Left colon (tissue), 2 donors: ENCODE results near the gene XCL2. TPM values are rescaled to one million over a fixed set of nuclear protein-coding genes. Genes with fewer than 3 reads are reported as not detected.

Experiments used
- ATAC-seq: fragments of 200-7000 bp; cut with Tn5 transposase; one replicate; pipeline ENCODE4 v1.9.1; 2020; ENCODE audit warnings: mild to moderate bottlenecking, moderate library complexity
- DNase-seq, 2 donors: peaks; one replicate each; pipeline ENCODE4 v3.0.0-alpha.2; 2020
- intact Hi-C, 2 donors: fragments of 100-400 bp; cut with DNase I in 1 of 2; cut with micrococcal nuclease in 1 of 2; formaldehyde crosslinking; loops; one replicate each; pipeline versions ENCODE4 v1.11.2 to v1.14.0; 2022; cut with DNase I, micrococcal nuclease
- total RNA-seq, 2 donors: library from RNA; stranded (reverse); fragmentation: NEBNext Ultra II Directional; extraction: Animal tissue kit (Norgen Biotek cat#: 25700); gene quantifications; one replicate each; pipeline ENCODE4 v1.2.1, GENCODE V29; 2021
- donor health status: DM: no; HTN: no; CAD: no.
- donor health status: DM: yes; HTN: yes; CAD: no.

The XCL2 gene
- total RNA-seq, 2 donors from 2014 or later, result 0.67 to 0.70 TPM

DNA sequence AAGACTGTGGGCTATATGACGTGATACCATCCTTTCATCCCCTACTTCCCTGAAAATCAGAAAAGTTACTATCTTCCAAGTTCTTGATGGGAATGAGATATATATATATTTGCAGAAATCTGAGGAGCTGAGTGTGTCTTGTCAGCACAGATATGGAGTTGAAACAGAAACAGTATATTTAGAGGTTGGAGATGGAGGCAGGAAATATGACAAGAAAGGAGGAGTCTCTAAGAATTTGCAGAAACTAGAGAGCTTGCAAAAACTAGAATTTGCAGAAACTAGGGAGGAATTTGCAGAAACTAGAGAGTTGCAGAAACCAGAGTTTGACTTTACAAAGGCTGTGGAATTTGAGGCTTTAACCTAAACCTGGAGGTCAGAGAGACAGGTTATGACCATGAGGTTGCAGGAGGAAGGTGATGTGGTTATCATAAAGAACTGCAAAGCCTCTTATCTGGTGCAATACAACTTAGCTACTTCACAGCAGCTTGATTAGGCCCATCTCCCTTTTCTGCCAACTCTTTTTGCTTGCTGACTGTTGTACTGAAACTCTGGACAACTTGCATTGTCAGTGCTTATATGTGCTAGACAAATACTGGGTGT lies 22.3 kb downstream of the XCL2 start:
- intact Hi-C loops, result no loop called here
- no peak for ATAC-seq
- DNase-seq, result no peak

DNA sequence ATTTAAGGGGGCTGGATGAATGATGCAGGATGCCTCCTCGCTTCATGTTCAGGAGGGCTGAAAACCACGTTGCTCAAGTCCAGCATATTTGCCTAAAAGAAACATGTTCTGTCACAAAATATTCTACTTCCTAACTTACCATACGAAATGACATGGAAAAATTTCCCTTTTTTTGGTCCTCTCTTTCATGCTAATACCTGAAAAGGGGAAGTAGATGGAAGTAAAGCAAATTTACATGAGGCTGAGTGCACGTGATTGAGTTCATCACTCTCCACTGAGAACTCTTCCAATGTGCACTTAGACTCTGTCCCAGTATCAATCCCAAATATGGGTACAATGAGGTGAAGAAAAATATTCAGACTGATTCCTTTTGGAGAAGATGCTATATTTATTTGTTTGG lies 23.0 kb downstream of the XCL2 start:
- intact Hi-C loops, result no loop called here
- ATAC-seq (no peak), DNase-seq (no peak)

DNA sequence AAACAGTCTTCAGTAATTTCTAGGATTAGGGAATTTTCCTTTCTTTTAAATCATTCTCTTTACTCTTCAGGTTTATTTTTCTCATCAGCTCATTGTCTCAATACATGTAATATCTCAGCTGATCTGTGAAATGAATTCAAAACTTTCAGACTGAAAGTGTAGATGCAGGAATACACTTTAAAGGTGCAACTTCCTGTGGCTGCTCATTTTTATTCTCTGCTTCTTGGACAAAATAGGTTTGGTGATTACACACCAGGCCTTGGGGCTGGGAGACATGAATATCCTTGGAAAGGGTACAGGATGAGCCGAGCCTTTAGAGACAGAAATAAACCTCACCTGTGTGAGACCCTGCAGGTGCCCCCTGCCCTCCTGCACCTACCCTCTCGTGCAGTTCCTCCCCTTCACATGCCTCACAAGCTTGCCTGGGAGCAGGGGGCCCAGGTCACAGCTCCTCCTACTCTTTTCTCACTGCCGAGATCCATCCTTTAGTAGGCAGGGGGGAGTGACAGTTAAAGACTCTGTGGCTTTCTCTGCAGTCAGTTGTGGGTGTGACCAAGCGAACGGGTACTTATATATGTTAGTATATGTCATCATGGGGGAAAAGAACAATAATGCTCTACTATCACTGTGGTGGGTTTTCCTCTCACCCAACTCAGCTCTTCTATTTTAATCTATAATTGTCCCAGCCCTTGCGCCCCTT lies 23.6 kb downstream of the XCL2 start:
- ATAC-seq (no peak), DNase-seq (no peak)
- intact Hi-C loops, result no loop called here

DNA sequence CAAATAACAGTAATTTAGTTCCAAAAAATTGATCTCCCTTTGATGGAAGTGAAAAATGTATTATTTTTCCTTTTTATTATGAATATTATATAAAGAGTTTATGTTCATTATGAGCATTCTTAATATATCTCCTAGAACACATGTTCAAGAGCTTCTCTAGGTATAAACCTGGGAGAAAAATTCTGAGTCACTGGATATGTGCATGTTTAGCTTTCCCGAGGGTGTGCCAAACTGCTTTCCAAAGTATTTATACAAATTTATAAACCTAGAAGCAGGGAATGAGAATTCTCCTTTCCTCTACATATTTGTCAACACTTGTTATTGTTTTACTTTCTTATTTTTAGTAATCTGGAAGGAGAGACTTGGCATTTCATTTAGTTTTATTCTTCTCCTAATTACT lies 25.0 kb downstream of the XCL2 start:
- intact Hi-C loops, result no loop called here
- DNase-seq (no peak), ATAC-seq (no peak)

DNA sequence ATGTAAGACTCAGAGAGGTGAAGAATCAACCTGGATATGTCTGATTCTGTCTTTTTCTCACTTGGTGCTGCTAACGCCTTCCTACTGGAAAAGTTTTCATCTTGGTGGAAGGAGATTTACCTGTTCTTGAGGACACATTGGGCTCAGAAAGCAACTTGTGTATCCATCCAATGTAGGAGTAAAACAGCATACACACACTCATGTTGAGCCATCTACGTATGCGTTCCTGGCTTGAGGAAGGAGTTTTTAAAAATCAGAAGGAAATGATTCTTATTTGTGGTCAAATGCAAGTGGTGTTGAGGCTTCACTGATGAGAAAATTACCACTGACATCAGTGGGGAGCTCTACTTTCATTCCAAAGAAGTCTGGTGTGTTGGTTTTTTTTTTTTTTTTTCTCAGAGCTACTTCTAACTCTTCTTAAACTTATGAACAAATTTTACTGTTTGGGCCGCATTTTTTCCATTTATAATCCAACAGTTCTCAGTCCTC lies 25.6 kb downstream of the XCL2 start:
- ATAC-seq (no peak), DNase-seq (no peak)
- intact Hi-C loops, result no loop called here

DNA sequence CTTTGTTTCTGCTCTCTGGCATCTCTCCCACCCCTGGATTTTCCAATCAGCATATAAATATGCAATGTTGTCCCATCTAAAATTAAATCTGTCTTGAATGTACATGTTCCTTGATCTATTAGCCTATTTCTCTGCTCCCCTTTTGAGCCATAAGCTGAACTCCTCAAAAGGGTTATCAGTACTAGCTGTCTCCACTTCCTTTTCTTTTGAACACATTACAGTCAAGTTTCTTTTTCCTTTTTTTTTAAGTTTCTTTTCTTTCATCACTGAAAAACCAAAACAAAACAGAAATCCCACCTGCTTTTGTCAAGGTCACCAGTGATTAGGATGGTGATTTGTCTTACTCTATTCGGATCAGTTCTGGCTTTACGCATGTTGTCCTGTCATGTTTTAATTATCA lies 29.3 kb downstream of the XCL2 start:
- intact Hi-C loops, result no loop called here
- DNase-seq (no peak), ATAC-seq (no peak)

DNA sequence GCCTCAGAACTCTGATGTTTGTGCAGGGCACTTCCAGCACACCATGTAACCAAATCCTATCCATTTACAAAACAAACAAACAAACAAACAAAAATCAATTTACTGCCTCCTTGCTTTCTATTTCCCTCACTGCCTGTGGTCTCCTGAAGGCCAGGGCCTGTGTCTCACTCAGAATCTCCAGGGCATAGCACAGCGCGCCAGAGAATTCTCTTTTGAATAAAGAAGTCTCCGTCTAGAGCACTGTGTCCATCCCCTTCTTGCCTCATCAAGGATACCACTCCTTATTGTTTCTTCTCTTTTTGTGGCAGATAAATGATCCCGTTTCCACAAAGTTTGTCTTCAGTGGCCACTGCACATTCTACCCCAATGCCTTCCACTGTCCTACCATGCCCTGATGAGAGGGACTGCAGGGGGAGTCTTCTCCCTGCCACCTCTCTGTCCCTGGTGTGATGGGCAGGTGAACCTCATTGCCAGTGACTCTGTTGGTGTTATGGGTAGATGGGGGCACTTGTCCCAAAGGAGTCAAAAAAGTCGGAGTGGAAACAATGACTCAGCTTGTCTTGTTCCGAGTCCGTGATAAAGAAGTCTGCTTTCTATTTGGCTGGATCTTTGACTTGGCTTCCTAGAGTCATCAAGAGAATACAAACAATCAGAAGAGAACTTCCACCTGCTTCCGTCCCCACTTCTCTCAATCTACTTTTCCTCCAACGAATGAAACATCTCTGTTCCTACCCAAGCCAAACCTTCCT lies 30.0 kb downstream of the XCL2 start:
- DNase-seq, result no peak
- no peak for ATAC-seq
- intact Hi-C loops, result no loop called here

DNA sequence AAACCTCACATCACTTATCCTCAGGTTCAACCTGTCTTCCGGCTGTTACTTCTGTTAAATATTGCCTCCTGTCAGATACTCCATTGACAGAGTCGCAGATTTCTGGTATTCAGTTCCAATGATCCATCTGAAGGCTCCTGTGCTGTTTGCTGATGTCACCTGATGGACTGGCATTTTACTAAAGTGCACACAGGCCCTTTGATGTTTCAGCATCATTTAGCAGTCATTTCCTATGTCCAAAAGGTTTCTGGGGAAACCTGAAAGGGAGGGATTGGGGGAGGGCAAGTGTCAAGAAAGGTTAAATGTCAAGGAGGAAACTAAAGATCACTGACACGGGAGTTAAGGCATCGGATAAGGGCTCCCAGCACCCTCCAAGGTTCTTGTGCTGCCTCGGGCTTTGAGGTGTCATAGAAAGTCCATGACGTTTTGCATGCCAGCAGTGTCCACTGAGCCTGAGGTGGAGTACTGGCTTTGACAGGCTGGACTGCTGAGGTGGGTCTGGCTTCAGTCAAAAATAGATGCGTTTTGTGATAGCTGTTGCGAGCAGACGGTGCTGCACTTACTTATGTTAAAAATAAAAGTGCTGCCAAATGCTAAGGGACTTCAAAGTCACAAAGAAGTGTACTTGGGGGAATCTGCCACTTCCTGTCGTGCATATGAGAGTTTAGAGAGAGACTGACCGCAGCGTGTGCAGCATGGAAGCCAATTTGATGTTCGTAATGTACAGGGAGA lies 30.8 kb downstream of the XCL2 start:
- no peak for DNase-seq
- intact Hi-C loops, result no loop called here
- ATAC-seq, result no peak

DNA sequence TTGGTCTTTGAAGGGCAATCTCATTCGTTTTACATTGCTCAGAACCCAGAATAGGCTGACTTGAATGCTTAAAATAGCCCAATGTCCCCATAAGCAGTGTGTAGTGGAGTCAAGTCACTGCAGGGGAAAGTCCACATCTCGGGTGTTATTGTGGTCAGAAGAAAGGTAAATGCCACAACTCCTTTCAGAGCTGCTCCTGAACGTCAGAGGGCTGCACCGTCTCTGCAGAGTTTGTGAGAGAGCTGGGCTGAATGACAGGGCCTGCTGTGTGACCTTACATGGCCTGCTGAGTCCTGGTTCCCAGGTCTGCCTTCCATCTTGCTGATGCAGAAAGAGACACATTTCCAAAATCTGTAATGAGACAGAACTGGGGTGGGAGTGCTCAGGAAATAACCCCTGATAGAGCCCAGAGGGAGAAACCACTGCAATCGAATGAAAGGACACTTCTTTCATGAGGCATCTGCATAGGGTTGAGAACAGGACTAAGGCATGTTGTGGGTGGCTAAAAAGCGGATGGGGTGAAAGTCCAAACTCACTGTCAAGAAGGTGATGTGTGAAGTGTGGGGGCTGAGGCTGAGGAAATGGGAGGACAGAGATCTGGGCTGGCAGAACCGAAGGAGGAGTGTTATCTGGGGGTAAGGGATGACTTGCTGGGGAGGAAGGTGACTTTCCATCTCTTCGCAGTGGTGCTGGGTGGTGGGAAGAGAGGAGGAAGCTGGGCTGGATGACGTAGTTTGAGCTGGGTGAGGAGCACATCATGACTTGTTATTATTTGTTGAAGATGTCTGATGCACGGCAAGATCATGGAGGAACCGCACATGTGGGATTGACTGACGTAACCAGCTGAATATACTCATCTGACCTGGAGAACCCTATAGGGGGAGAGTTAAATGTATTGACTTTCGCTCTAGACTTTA lies 33.7 kb downstream of the XCL2 start:
- intact Hi-C loops, result no loop called here
- no peak for DNase-seq
- no peak for ATAC-seq

DNA sequence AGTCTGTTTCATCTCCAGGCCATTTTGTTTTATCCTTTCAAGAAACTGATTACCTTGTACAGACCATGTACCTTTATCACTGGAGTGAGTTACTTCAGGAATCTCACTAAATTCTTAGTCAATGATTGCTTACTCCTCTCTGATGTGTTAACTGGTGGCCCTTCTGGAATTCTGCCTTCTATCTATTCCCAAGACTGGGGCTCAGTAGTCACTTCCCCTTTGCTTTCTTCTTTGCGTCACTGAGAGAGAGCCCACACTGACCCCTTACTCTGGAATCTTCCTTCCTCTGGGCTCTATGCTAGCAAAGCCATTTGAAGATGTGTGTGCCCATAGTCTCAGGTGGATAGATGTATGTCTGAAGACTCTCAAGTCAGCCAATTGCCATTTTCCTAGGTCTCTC lies 34.6 kb downstream of the XCL2 start:
- ATAC-seq (no peak), DNase-seq (no peak)
- intact Hi-C loops, result no loop called here

DNA sequence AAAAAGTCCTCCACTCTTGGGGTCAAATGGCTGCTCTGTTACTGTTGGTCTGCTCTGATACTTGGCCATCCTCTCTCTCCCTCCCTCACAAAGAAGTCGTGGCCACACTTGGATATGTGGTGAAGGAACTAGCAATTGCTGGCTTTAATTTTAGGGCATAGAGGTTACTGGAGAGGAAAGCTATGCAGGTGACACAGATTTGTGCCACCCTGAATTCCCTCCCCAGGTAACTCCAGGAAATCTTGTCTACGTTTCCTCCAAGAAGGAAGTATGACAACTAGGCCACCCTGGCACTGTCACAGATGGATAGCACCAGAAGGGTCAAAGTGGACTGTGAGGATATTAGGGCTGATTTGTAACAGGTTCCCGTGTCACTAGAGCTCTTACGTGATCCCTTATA lies 36.0 kb downstream of the XCL2 start:
- intact Hi-C loops, result no loop called here
- DNase-seq (no peak), ATAC-seq (no peak)

DNA sequence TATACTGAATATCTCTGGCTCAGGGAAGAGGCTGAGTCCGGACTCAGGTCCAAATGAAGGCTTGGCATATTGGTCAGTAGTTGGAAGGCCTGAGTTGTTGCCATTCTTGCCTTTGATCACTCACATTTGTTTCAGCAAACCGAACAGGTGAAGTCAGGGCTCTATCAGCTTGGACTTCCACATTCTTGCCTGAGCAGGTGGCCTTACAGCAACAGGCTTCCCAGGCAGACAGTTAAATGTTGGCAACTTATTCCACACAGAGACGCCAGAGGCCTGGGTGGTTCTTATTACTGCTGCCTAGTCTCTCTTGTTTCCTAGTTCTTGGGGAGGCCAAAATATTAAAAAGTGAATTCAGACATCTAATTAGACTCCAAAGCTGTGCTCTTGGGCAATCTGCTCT lies 36.6 kb downstream of the XCL2 start:
- DNase-seq, result no peak

DNA sequence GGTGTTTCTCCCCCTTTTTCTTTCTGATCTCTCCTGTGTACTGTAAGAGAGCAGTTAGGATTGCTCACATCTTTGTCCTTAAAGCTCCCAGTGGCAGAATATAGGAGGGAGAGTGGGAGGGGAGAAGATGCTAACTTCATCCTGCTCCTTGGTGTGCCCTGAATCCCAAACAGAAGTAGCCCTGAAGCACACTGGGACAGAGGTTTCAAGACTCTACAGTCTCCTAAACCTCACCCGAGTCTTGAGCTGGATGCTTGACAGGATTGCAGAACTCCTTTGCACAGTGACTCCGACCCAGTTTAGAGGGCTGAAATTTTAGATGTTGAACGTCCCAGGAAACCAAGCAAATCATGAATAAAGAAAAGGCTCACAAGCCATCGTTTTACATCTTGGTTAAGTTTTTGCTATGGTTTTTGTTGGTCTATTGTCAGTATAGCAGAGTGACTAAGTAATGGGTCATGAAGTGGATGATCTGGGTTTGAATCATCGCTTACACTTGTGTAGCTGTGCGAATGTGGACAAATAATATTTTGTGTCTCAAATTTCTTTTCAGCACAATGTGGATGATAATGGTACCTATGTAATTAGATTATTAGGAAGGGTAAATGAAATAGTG lies 37.5 kb downstream of the XCL2 start:
- intact Hi-C loops, result no loop called here
- no peak for DNase-seq
- ATAC-seq, result no peak

More for the DNA sequence above, 36.6 kb downstream of the XCL2 start:
- intact Hi-C loops, result no loop called here
- no peak for ATAC-seq

DNA sequence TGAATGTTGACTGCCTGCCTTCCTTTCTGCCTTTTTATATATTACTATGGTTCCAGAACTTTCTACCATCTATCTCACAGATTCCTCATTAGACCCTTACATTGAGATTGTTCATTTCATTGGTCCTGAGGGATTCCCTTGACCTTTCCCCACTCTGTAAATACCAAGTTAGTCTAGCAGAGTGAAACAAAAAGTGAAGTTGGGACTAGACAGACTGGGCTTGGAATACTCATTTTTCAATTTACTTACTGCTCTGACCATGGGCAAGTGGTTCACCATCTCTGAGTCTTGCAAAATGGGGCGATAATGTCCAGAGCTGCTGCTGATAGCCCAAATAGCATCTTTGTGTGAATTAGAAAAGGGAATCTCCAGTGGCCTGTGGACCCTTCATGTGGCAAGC lies 38.8 kb downstream of the XCL2 start:
- DNase-seq (no peak), ATAC-seq (no peak)
- intact Hi-C loops, result no loop called here

DNA sequence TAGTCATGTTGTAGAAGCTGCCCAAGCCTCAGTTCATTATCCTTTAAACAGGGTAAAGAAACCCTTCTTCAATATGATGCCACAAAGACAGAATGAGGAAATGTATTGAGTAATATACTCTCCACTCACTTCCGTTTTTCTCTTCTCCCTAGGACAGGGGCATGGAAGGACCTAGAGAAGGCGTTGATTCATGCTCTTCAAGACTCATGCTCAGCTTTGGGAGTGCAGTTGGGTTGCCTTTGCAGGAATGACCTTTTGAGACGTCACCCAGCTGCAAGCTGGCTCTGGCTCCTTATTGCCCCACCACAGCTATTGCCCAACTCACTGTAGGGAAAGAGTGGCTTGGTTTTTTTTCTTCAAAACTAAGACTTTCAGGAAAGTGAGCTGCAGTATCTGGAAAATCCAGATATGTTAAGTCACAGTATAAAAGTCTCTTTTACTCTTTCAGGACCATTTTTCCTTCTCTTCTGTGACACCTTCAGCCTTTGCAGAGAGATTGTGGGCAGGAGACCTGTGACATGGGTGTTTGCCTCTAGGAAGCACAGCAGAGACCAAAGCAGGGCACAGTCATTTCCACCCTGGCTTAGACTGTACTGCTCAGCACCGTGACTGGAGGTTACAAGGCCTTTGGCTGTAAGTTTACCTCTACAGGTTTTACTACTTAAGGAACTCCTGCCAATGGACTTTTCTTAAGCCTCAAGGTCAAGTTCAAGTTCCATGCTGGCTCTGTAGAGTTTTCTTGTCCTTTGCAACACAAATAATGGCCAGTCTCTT lies 39.5 kb downstream of the XCL2 start:
- peak; percentile 68 for ATAC-seq
- DNase-seq, result peak; percentile 17 to 44
- intact Hi-C loops, result no loop called here

DNA sequence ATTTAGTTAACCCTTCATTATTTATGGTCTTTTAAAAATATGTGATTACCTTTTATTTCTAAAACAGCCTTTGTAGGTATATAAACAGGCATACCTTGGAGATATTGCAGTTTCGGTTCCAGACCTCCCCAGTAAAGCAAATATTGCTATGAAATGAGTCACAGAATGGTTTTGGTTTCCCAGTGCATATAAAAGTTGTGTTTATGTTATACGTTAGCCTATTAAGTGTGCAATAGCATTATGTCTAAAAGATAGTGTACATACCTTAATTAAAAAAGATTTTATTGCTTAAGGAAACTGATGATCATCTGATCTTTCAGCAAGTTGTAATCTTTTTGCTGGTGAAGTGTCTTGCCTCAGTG lies 44.1 kb downstream of the XCL2 start:
- peak; percentile 49 for ATAC-seq
- no peak for DNase-seq
- intact Hi-C loops, result no loop called here

DNA sequence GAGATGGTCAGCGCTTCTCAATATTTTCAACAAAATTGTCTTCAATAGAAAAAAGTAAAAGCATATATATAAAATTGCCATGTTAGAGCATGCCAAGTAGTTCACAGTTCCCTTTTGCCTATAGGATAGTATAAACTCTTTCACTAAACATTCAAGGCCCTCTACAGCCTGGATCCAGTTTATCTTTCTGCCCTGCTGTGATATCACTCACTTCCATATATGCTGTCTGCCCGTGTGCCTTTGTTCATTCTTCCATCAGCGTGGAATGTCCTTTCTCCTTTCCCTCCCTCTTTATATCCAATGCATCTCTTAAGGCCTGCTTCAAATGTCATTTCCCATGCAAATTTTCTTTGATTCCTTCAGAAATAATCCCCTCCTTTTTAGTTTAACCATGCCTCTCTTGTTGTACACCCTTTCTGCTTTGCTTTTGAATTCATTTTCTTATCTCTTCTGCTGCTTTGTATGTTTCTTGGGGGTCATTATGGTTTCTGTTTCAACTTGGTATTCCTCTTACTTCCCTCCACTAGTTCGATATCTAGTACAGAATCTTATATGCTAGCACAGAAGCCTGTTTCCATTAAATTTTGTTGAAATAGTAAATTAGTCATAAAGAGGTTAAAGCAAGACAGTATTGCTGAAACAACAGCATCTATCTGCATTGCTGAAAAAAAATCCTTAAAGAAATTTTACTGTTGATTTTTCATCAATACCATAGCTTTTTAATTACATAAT lies 44.7 kb downstream of the XCL2 start:
- DNase-seq (no peak), ATAC-seq (no peak)
- intact Hi-C loops, result no loop called here
